Sigmoid colon (tissue), 4 donors: ENCODE measurements around the gene ZFAND3.

ENCODE experiments used
- CTCF ChIP-seq, 4 experiments: fragments of 450-650 bp in 3 of 4; fragments of 200-600 bp in 1 of 4; IDR thresholded peaks; one replicate each; pipeline ENCODE4 v1.5.1; 2016 to 2019; ENCODE audit warnings: antibody characterized with exemption in 4 of 4, mild to moderate bottlenecking in 3 of 4, moderate library complexity in 2 of 4
- EP300 ChIP-seq, 4 donors: sonication (generic); formaldehyde crosslinking; IDR thresholded peaks; one replicate each; pipeline ENCODE4 v1.6.1; 2017; ENCODE audit warnings: antibody characterized with exemption in 4 of 4
- POLR2A ChIP-seq, 2 donors: fragments of 450-650 bp; IDR thresholded peaks; one replicate each; pipeline ENCODE4 v1.6.1; 2016; ENCODE audit warnings: antibody characterized with exemption in 2 of 2, mild to moderate bottlenecking in 2 of 2, moderate library complexity in 2 of 2
- POLR2AphosphoS5 ChIP-seq, 4 donors: sonication (generic); formaldehyde crosslinking; IDR thresholded peaks; one replicate each; pipeline ENCODE4 v1.6.1; 2017; ENCODE audit warnings: antibody characterized with exemption in 4 of 4

DNA sequence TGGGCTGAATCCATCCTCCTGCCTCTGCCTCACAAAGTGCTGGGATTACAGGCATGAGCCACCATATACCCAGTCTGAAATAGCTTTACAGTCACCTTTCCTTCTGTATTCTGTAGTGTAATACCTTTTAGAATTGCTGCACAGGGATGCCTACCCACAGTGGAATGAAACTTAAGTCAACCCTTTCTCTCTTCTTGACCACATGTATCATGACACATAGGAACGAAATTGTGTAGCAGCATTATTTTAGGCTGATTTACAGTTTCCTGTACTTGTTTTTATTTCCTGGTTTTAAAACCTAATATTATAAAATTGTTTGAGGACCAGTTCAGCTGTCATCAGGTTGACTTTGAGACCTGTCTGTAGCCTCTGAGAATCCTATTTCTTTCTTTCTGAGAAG, 297.8 kb downstream of the ZFAND3 start:
- TF ChIP-seq CTCF (IDR thresholded peaks at IDR 0.05) (no peak), POLR2A (IDR thresholded peaks at IDR 0.05) (no peak), POLR2AphosphoS5 (IDR thresholded peaks at IDR 0.05) (no peak), EP300 (IDR thresholded peaks at IDR 0.05) (no peak)
